Central memory CD8-positive, alpha-beta T cell (primary cell): Measurements from ENCODE around the gene OR10X1.

ENCODE experiments used
- ATAC-seq: fragments of 150-1000 bp; cut with Tn5 transposase; replicated peaks from 2 replicates; pipeline ENCODE4 v1.10.0; 2022; ENCODE audit warnings: mild to moderate bottlenecking, moderate FRiP score, moderate number of reproducible peaks; ENCODE audit not compliant: poor library complexity, severe bottlenecking; ENCODE audit errors: extremely low read depth
- DNase-seq, 2 donors: peaks; one replicate each; pipeline ENCODE4 v3.0.0; 2021; ENCODE audit warnings: low spot score in 2 of 2
- H3K27ac Mint-ChIP-seq: one replicate; pipeline ENCODE4 v1.8.0; 2022; ENCODE audit warnings: low read depth, mild to moderate bottlenecking, moderate library complexity, mixed read lengths
- H3K27me3 Mint-ChIP-seq: one replicate; pipeline ENCODE4 v1.8.0; 2022; ENCODE audit warnings: mixed read lengths
- H3K36me3 Mint-ChIP-seq: one replicate; pipeline ENCODE4 v1.8.0; 2022; ENCODE audit warnings: mild to moderate bottlenecking, moderate library complexity, mixed read lengths; ENCODE audit not compliant: insufficient read depth
- H3K4me1 Mint-ChIP-seq: one replicate; pipeline ENCODE4 v1.8.0; 2022; ENCODE audit warnings: mixed read lengths
- H3K4me3 Mint-ChIP-seq: one replicate; pipeline ENCODE4 v1.8.0; 2022; ENCODE audit warnings: mild to moderate bottlenecking, moderate library complexity, mixed read lengths
- H3K9me3 Mint-ChIP-seq: one replicate; pipeline ENCODE4 v1.8.0; 2022; ENCODE audit warnings: mixed read lengths

The OR10X1 gene

GRCh38 chr1:158579733-158580132 lies at the start of gene OR10X1:
TSS of gene OR10X1 (minus strand) at chr1:158579899. CDS start at chr1:158579899, 0 bp downstream.
- no peaks in the 10 kb centered on the region for H3K36me3 Mint-ChIP-seq
- H3K9me3 Mint-ChIP-seq = no peaks in the 10 kb centered on the region

GRCh38 chr1:158613764-158614163 lies 34.1 kb upstream of the OR10X1 start:
- H3K27me3 Mint-ChIP-seq = peaks cover 31% of the 10 kb centered on the region
- ATAC-seq (no peak), DNase-seq (no peak)
- H3K4me3 Mint-ChIP-seq = no peak overlapping the region
- H3K36me3 Mint-ChIP-seq = peaks cover 2% of the 10 kb centered on the region
- H3K4me1 Mint-ChIP-seq = no peaks in the 10 kb centered on the region
- H3K27ac Mint-ChIP-seq = no peak overlapping the region
- H3K9me3 Mint-ChIP-seq = no peaks in the 10 kb centered on the region

More at GRCh38 chr1:158579733-158580132, at the start of gene OR10X1:
- Mint-ChIP-seq H3K4me1 (no peaks in the 10 kb centered on the region), H3K27me3 (peaks cover 60% of the 10 kb centered on the region), H3K4me3 (no peak within 1 kb of the TSS), H3K27ac (no peak within 1 kb of the TSS)
- DNase-seq = no peak
- no peak for ATAC-seq

GRCh38 chr1:158611916-158612315 lies 32.2 kb upstream of the OR10X1 start:
- Mint-ChIP-seq H3K9me3 (no peaks in the 10 kb centered on the region), H3K36me3 (peaks cover 2% of the 10 kb centered on the region), H3K4me3 (no peak overlapping the region), H3K4me1 (no peaks in the 10 kb centered on the region), H3K27ac (no peak overlapping the region), H3K27me3 (peaks cover 12% of the 10 kb centered on the region)
- no peak for DNase-seq
- no peak for ATAC-seq

- no peak for ATAC-seq
- no peaks in the 10 kb centered on the region for H3K36me3 Mint-ChIP-seq
- DNase-seq = no peak
- no peaks in the 10 kb centered on the region for H3K27me3 Mint-ChIP-seq
- H3K4me3 Mint-ChIP-seq = no peak overlapping the region
- H3K4me1 Mint-ChIP-seq = peaks cover 1% of the 10 kb centered on the region
- H3K27ac Mint-ChIP-seq = no peak overlapping the region
- no peaks in the 10 kb centered on the region for H3K9me3 Mint-ChIP-seq
Measured at GRCh38 chr1:158607296-158607695, 27.6 kb upstream of the OR10X1 start.

GRCh38 chr1:158604968-158605367 lies 25.3 kb upstream of the OR10X1 start, which contains the start of gene OR10Z1:
TSS of gene OR10Z1 (plus strand) at chr1:158605268. CDS start at chr1:158606439, 1,171 bp downstream.
- ATAC-seq (no peak), DNase-seq (no peak)
- no peak within 1 kb of the TSS for H3K4me3 Mint-ChIP-seq
- peaks cover 12% of the 10 kb centered on the region for H3K4me1 Mint-ChIP-seq
- H3K9me3 Mint-ChIP-seq = peaks cover under 1% of the 10 kb centered on the region
- no peaks in the 10 kb centered on the region for H3K36me3 Mint-ChIP-seq
- H3K27ac Mint-ChIP-seq = no peak within 1 kb of the TSS
- H3K27me3 Mint-ChIP-seq = peaks cover under 1% of the 10 kb centered on the region

GRCh38 chr1:158600735-158601134 lies 21.0 kb upstream of the OR10X1 start:
- H3K27me3 Mint-ChIP-seq = peaks cover 22% of the 10 kb centered on the region
- peaks cover 27% of the 10 kb centered on the region for H3K9me3 Mint-ChIP-seq
- peaks cover 12% of the 10 kb centered on the region for H3K4me1 Mint-ChIP-seq
- no peak overlapping the region for H3K4me3 Mint-ChIP-seq
- peaks cover 1% of the 10 kb centered on the region for H3K36me3 Mint-ChIP-seq
- ATAC-seq (no peak), DNase-seq (no peak)
- H3K27ac Mint-ChIP-seq = no peak overlapping the region

- peaks cover 43% of the 10 kb centered on the region for H3K27me3 Mint-ChIP-seq
- no peak for ATAC-seq
- DNase-seq = no peak
- H3K27ac Mint-ChIP-seq = no peak overlapping the region
- H3K36me3 Mint-ChIP-seq = no peaks in the 10 kb centered on the region
- H3K4me1 Mint-ChIP-seq = no peaks in the 10 kb centered on the region
- H3K9me3 Mint-ChIP-seq = no peaks in the 10 kb centered on the region
- H3K4me3 Mint-ChIP-seq = no peak overlapping the region
Measured at GRCh38 chr1:158586942-158587341, 7.2 kb upstream of the OR10X1 start.

GRCh38 chr1:158583962-158584361 lies 4.3 kb upstream of the OR10X1 start:
- H3K36me3 Mint-ChIP-seq = no peaks in the 10 kb centered on the region
- no peaks in the 10 kb centered on the region for H3K4me1 Mint-ChIP-seq
- no peak overlapping the region for H3K4me3 Mint-ChIP-seq
- H3K9me3 Mint-ChIP-seq = no peaks in the 10 kb centered on the region
- ATAC-seq = no peak
- DNase-seq = no peak
- peaks cover 49% of the 10 kb centered on the region for H3K27me3 Mint-ChIP-seq
- H3K27ac Mint-ChIP-seq = no peak overlapping the region

- H3K4me3 Mint-ChIP-seq = no peak overlapping the region
- ATAC-seq (no peak), DNase-seq (no peak)
- peaks cover 54% of the 10 kb centered on the region for H3K27me3 Mint-ChIP-seq
- H3K27ac Mint-ChIP-seq = no peak overlapping the region
- no peaks in the 10 kb centered on the region for H3K36me3 Mint-ChIP-seq
- H3K9me3 Mint-ChIP-seq = no peaks in the 10 kb centered on the region
- H3K4me1 Mint-ChIP-seq = no peaks in the 10 kb centered on the region
Measured at GRCh38 chr1:158577561-158577960, 2.1 kb downstream of the OR10X1 start.

- ATAC-seq (no peak), DNase-seq (no peak)
- peaks cover 48% of the 10 kb centered on the region for H3K27me3 Mint-ChIP-seq
- H3K4me3 Mint-ChIP-seq = no peak overlapping the region
- H3K9me3 Mint-ChIP-seq = no peaks in the 10 kb centered on the region
- no peaks in the 10 kb centered on the region for H3K36me3 Mint-ChIP-seq
- no peaks in the 10 kb centered on the region for H3K4me1 Mint-ChIP-seq
- no peak overlapping the region for H3K27ac Mint-ChIP-seq
Measured at GRCh38 chr1:158572226-158572625, 7.5 kb downstream of the OR10X1 start.

GRCh38 chr1:158570480-158570879 lies 9.2 kb downstream of the OR10X1 start, which contains the start of gene OR6P1:
TSS of gene OR6P1 (minus strand) at chr1:158570580. CDS start at chr1:158563604, 6,976 bp downstream.
- Mint-ChIP-seq H3K4me1 (no peaks in the 10 kb centered on the region), H3K27me3 (peaks cover 55% of the 10 kb centered on the region), H3K4me3 (no peak within 1 kb of the TSS), H3K27ac (no peak within 1 kb of the TSS), H3K36me3 (no peaks in the 10 kb centered on the region), H3K9me3 (no peaks in the 10 kb centered on the region)
- ATAC-seq (no peak), DNase-seq (no peak)

GRCh38 chr1:158564608-158565007 lies 15.1 kb downstream of the OR10X1 start:
- no peaks in the 10 kb centered on the region for H3K36me3 Mint-ChIP-seq
- no peak overlapping the region for H3K27ac Mint-ChIP-seq
- H3K27me3 Mint-ChIP-seq = peaks cover 70% of the 10 kb centered on the region
- no peak for ATAC-seq
- H3K9me3 Mint-ChIP-seq = no peaks in the 10 kb centered on the region
- DNase-seq = no peak
- no peaks in the 10 kb centered on the region for H3K4me1 Mint-ChIP-seq
- H3K4me3 Mint-ChIP-seq = no peak overlapping the region

- DNase-seq (no peak), ATAC-seq (no peak)
- peaks cover 76% of the 10 kb centered on the region for H3K27me3 Mint-ChIP-seq
- H3K4me3 Mint-ChIP-seq = no peak overlapping the region
- H3K4me1 Mint-ChIP-seq = no peaks in the 10 kb centered on the region
- H3K27ac Mint-ChIP-seq = no peak overlapping the region
- no peaks in the 10 kb centered on the region for H3K9me3 Mint-ChIP-seq
- H3K36me3 Mint-ChIP-seq = no peaks in the 10 kb centered on the region
Measured at GRCh38 chr1:158563853-158564252, 15.8 kb downstream of the OR10X1 start.

GRCh38 chr1:158559696-158560095 lies 20.0 kb downstream of the OR10X1 start:
- ATAC-seq = no peak
- Mint-ChIP-seq H3K4me1 (no peaks in the 10 kb centered on the region), H3K4me3 (no peak overlapping the region), H3K36me3 (no peaks in the 10 kb centered on the region), H3K27ac (no peak overlapping the region), H3K9me3 (no peaks in the 10 kb centered on the region), H3K27me3 (peaks cover 65% of the 10 kb centered on the region)
- no peak for DNase-seq
